Ectodermal cell (in vitro differentiated cells): ENCODE data around the gene TAMALIN. TPM values are rescaled to one million over a fixed set of nuclear protein-coding genes. Genes with fewer than 3 reads are reported as not detected.
A peak's percentile ranks its signal among the peaks of the same experiment; 100 is the strongest.

ENCODE experiments used
- H3K27ac ChIP-seq: 2 replicates; pipeline ENCODE4 v1.7.0; 2013; ENCODE audit warnings: mild to moderate bottlenecking, low read depth, low read length; ENCODE audit not compliant: insufficient read depth, poor library complexity, severe bottlenecking
- H3K27me3 ChIP-seq: 2 replicates; pipeline ENCODE4 v1.7.0; 2013; ENCODE audit warnings: mild to moderate bottlenecking, low read length; ENCODE audit not compliant: insufficient read depth, control insufficient read depth, poor library complexity, severe bottlenecking
- H3K36me3 ChIP-seq: one replicate; pipeline ENCODE4 v1.7.0; 2013; ENCODE audit warnings: low read length; ENCODE audit not compliant: control insufficient read depth, insufficient read depth
- H3K4me1 ChIP-seq: one replicate; pipeline ENCODE4 v1.7.0; 2013; ENCODE audit warnings: low read length; ENCODE audit not compliant: control insufficient read depth, insufficient read depth
- H3K4me3 ChIP-seq: 2 replicates; pipeline ENCODE4 v1.7.0; 2013; ENCODE audit warnings: low read depth, low read length, control low read depth; ENCODE audit not compliant: insufficient read depth
- H3K9me3 ChIP-seq: 2 replicates; pipeline ENCODE4 v1.7.0; 2013; ENCODE audit warnings: mild to moderate bottlenecking, low read length, moderate library complexity; ENCODE audit not compliant: control insufficient read depth
- WGBS, 2 experiments: methylation state at CpG; one replicate each; pipeline ENCODE4 v1.1.7; 2013; ENCODE audit warnings: missing lambda C conversion rate in 2 of 2; 5-methylcytosine and 5-hydroxymethylcytosine counted together
- polyA plus RNA-seq, 4 experiments: library from polyadenylated mRNA; stranded (reverse); fragments of 50-300 nt; gene quantifications; one replicate each; pipeline ENCODE4 v1.2.3, GENCODE V29; 2013

Gene TAMALIN
- 6.8 TPM for polyA plus RNA-seq (2013, experiment 1 of 4)
- polyA plus RNA-seq (2013, experiment 2 of 4): 6.3 TPM
- 5.3 TPM for polyA plus RNA-seq (2013, experiment 3 of 4)
- polyA plus RNA-seq (2013, experiment 4 of 4): 6.6 TPM

DNA sequence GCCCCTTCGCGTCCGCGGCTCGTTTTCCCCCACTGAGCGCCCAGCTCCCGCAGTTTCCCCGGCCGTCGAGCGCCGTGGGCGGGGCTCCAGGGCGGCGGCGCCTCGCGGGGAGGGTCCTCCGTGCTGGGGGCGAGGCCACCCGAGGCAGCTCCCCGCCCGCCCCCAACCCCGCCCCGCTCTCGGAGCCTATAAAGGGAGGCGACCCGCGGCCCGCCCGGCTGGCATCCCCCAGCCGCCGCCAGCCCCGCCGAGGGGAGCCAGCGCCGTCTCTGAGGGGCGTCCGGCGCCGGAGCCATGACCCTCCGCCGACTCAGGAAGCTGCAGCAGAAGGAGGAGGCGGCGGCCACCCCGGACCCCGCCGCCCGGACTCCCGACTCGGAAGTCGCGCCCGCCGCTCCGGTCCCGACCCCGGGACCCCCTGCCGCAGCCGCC, at the start of gene TAMALIN:
Gene TAMALIN (plus strand): TSS at position 221 of the 432 bp plus-strand sequence. CDS start 74 bp downstream, at position 295.
- Histone ChIP-seq H3K27me3 (peaks cover 44% of the 10 kb centered on the region), H3K4me3 (peak within 1 kb of the TSS; percentile 46), H3K4me1 (peaks cover 24% of the 10 kb centered on the region), H3K9me3 (no peaks in the 10 kb centered on the region), H3K27ac (no peak within 1 kb of the TSS), H3K36me3 (peaks cover 5% of the 10 kb centered on the region)
- WGBS, 2 experiments: 0 to 1% methylated on average over 60 of the region's 60 CpGs

DNA sequence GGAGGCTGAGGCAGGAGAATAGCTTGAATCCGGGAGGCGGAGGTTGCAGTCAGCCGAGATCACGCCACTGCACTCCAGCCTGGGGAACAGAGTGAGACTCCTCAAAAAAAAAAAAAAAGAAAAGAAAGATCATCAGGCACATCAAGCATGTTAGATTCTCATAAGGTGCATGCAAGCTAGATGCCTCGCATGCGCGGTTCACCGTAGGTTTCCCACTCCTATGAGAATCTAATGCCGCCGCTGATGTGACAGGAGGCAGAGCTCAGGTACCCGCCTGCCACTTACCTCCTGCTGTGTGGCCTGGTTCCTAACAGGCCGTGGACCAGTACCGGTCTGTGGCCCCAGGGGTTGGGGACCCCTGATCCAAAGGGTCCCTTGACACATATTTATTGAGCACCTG, 48.2 kb upstream of the TAMALIN start:
- Histone ChIP-seq H3K4me3 (no peak overlapping the region), H3K36me3 (no peaks in the 10 kb centered on the region), H3K9me3 (no peaks in the 10 kb centered on the region), H3K4me1 (no peaks in the 10 kb centered on the region), H3K27ac (no peak overlapping the region), H3K27me3 (no peaks in the 10 kb centered on the region)
- WGBS, 2 experiments: 96% methylated on average over 13 of the region's 13 CpGs

DNA sequence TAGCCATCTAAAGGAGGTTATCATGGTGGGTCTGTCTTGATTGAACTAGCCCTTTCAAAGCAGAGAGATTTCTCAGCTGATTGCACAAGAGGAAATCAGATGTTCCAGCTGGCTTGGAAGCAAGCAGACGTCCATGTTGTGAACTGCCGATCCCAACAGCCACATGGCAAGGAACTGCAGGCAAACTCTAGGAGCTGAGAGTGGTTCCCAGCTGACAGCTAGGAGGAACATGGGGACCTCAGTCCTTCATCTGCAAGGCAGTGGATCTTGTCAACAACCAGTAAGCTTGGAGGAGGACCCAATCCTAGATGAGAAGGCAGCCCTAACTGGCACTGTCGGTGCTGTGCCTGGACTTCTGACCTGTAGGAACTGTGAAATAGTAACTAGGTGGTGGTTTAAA, 47.5 kb upstream of the TAMALIN start:
- 92% methylated on average over 3 of the region's 3 CpGs for WGBS, 2 experiments
- Histone ChIP-seq H3K9me3 (no peaks in the 10 kb centered on the region), H3K4me3 (no peak overlapping the region), H3K27ac (no peak overlapping the region), H3K36me3 (no peaks in the 10 kb centered on the region), H3K27me3 (no peaks in the 10 kb centered on the region), H3K4me1 (no peaks in the 10 kb centered on the region)

DNA sequence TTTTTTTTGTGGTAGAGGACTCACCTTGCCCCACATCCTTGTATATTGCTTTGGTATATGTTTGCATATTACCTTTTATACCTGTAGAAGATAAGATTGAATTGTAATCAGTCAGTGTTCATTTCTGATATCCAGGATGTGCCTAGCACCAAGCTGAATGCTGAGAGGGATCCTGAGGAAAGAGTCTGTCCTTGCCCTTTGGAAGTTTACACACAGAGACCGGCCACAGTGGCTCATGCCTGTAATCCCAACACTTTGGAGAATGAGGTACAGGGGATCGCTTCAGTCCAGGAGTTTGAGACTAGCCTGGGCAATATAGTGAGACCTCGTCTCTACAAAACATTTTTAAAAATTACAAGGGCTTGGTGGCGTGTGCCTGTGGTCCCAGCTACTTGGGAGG, 46.8 kb upstream of the TAMALIN start:
- Histone ChIP-seq H3K4me3 (no peak overlapping the region), H3K36me3 (no peaks in the 10 kb centered on the region), H3K4me1 (no peaks in the 10 kb centered on the region), H3K9me3 (no peaks in the 10 kb centered on the region), H3K27ac (no peak overlapping the region), H3K27me3 (no peaks in the 10 kb centered on the region)
- WGBS, 2 experiments: 89 to 93% methylated on average over 3 to 4 of the region's 4 CpGs

DNA sequence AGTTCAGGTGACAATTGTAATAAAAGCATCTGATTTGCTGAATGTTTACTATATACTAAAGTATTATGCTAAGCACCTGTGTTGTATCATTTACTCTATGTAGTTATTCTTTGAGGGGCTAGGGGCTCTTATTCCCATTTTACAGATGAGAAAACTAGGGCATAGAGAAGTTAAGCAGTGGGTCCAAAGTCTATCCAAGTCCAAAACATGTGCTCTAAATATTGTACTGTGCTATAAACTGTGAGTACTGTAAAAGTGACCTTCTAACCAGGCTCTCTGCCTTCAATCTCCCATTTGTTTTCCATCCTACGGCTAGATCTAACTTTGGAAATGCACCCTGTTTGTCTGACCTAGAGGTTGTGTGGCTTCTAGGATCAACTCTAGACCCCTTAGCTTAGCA, 46.3 kb upstream of the TAMALIN start:
- Histone ChIP-seq H3K4me3 (no peak overlapping the region), H3K36me3 (no peaks in the 10 kb centered on the region), H3K9me3 (no peaks in the 10 kb centered on the region), H3K27ac (no peak overlapping the region), H3K4me1 (no peaks in the 10 kb centered on the region), H3K27me3 (no peaks in the 10 kb centered on the region)
- 91 to 95% methylated on average over 1 of the region's 1 CpG for WGBS, 2 experiments

DNA sequence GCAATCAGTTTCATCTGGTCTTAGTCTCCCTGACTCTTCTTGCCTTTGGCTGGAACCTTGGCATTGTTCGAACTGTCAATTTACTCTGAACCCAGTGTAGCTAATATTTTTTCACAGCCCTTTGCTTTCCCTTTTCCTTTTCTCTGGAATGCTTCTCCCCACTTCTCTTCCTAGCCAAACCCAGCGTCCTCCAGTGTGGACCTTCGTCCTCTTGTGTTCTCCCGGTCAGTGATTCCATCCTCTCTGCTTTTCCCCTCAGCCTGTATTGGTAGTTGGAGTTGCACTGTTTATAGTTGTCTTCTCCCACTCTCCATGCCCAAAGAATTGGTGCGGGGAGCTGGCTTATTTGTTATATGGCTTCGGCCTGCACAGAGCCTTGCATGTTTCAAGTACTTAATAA, 45.9 kb upstream of the TAMALIN start:
- no peak overlapping the region for H3K27ac ChIP-seq
- H3K4me1 ChIP-seq: no peaks in the 10 kb centered on the region
- no peaks in the 10 kb centered on the region for H3K27me3 ChIP-seq
- no peaks in the 10 kb centered on the region for H3K9me3 ChIP-seq
- no peak overlapping the region for H3K4me3 ChIP-seq
- H3K36me3 ChIP-seq: no peaks in the 10 kb centered on the region
- 92 to 93% methylated on average over 6 of the region's 6 CpGs for WGBS, 2 experiments

DNA sequence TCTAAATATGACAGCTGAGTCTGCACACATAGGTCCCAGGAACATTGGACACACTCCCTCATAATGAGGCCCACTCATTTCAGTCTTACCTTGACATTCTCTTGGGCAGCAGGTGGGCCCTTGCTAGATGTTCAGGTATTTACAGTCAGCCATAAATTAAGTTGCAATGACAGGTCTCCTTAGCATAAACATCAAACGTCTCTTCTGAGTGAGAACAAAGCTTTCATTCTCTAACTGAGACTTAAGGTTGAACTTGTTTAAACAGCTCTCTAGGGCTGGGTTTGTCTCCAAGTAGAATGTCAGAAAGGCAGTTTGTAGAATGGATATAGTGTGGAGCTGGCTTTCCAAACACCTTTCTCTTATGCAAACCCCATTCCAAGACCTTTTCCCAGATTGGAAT, 44.9 kb upstream of the TAMALIN start:
- Histone ChIP-seq H3K36me3 (no peaks in the 10 kb centered on the region), H3K9me3 (no peaks in the 10 kb centered on the region), H3K27ac (no peak overlapping the region), H3K4me1 (no peaks in the 10 kb centered on the region), H3K4me3 (no peak overlapping the region), H3K27me3 (no peaks in the 10 kb centered on the region)
- 63 to 74% methylated on average over 1 of the region's 1 CpG for WGBS, 2 experiments

DNA sequence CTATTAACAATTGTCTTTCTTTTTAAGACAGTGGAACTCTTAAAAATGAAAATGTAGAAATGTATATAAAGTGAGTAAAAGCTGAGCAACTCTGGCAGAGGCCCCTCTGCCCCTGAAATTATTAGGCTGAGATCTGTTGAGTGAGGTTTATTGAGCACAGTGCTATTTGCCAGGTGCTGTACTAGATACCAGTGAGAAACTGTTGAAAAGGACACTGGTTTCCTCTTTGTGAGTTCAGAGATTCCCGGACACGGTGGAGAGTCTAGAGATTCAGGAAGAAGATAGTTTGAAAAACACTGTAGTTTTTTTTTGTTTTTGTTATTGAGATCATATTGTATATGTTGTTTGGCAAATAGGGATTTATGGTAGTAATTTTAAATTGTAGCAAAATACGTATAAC, 44.0 kb upstream of the TAMALIN start:
- Histone ChIP-seq H3K9me3 (no peaks in the 10 kb centered on the region), H3K27ac (no peak overlapping the region), H3K4me3 (no peak overlapping the region), H3K27me3 (no peaks in the 10 kb centered on the region), H3K36me3 (no peaks in the 10 kb centered on the region), H3K4me1 (no peaks in the 10 kb centered on the region)
- WGBS, 2 experiments: 95 to 98% methylated on average over 2 of the region's 3 CpGs

DNA sequence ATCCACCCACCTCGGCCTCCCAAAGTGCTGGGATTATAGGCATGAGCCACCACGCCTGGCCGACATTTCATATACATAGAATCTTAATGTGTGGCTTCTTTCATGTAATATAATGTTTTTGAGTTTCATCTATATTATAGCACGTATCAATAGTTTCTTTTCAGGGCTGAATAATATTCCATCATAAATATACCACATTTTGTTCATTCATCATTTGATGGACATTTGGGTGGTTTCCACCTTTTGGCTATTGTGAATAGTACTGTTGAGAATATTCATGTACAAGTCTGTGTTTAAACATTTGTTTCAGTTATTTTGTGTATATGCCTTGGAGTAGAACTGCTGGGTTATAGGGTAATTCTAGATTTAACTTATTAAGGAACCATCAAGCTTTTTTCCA, 43.3 kb upstream of the TAMALIN start:
- Histone ChIP-seq H3K4me3 (no peak overlapping the region), H3K4me1 (no peaks in the 10 kb centered on the region), H3K36me3 (no peaks in the 10 kb centered on the region), H3K27ac (no peak overlapping the region), H3K27me3 (no peaks in the 10 kb centered on the region), H3K9me3 (no peaks in the 10 kb centered on the region)
- WGBS, 2 experiments: 87 to 98% methylated on average over 2 to 3 of the region's 4 CpGs

DNA sequence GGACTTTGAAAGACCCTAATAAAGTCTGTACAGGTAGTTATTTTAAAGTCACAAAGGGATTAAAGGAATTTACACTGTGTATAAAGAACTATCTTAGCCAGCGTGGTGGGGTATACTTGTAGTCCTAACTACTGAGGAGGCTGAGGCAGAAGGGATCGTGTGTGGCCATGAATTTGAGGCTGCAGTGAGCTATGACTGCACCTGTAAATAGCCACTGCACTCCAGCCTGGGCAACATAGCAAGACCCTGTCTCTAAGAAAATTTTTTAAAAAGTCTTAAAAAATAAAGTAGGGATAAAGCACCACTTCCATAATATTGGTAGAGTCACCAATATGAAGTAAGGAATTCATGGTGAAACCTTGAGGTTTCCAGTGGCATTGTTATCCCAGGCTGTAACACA, 37.1 kb upstream of the TAMALIN start:
- no peaks in the 10 kb centered on the region for H3K9me3 ChIP-seq
- H3K27me3 ChIP-seq: no peaks in the 10 kb centered on the region
- WGBS, 2 experiments: 91 to 93% methylated on average over 2 of the region's 2 CpGs
- H3K4me1 ChIP-seq: peaks cover 14% of the 10 kb centered on the region
- H3K4me3 ChIP-seq: no peak overlapping the region
- no peak overlapping the region for H3K27ac ChIP-seq
- H3K36me3 ChIP-seq: no peaks in the 10 kb centered on the region
